HepG2 (cell line): ENCODE data around the gene TIA1. TPM values are rescaled to one million over a fixed set of nuclear protein-coding genes. Genes with fewer than 3 reads are reported as not detected.

ENCODE experiments used
- CBFB ChIP-seq: sonication (generic); formaldehyde crosslinking; IDR thresholded peaks from 2 replicates; pipeline ENCODE4 v1.4.0; 2020; ENCODE audit warnings: missing genetic modification reagents
- CBX5 ChIP-seq: sonication (generic); formaldehyde crosslinking; IDR thresholded peaks from 2 replicates; pipeline ENCODE4 v1.4.0; 2020; ENCODE audit warnings: missing genetic modification reagents, borderline replicate concordance
- HES4 ChIP-seq: sonication (generic); formaldehyde crosslinking; IDR thresholded peaks from 2 replicates; pipeline ENCODE4 v1.9.0; 2021; ENCODE audit warnings: mild to moderate bottlenecking, missing genetic modification reagents, borderline replicate concordance
- HNRNPUL1 ChIP-seq: fragments of 200-400 bp; formaldehyde crosslinking; IDR thresholded peaks from 2 replicates; pipeline ENCODE4 v1.6.1; 2017; ENCODE audit warnings: low read depth, mild to moderate bottlenecking, low read length, moderate library complexity
- MBD4 ChIP-seq: IDR thresholded peaks from 2 replicates; pipeline ENCODE4 v1.6.1; 2012; ENCODE audit warnings: low read length, inconsistent platforms, borderline replicate concordance
- MIER3 ChIP-seq: IDR thresholded peaks from 2 replicates; pipeline ENCODE4 v1.6.1; 2016; ENCODE audit warnings: missing compliant biosample characterization, borderline replicate concordance
- MTA1 ChIP-seq: sonication (generic); formaldehyde crosslinking; IDR thresholded peaks from 2 replicates; pipeline ENCODE4 v1.4.0; 2020; ENCODE audit warnings: missing genetic modification reagents, mild to moderate bottlenecking, borderline replicate concordance
- MYC ChIP-seq: sonication (generic); formaldehyde crosslinking; IDR thresholded peaks from 2 replicates; pipeline ENCODE4 v1.9.0; 2021; ENCODE audit warnings: missing genetic modification reagents, borderline replicate concordance
- PCBP2 ChIP-seq: fragments of 200-400 bp; formaldehyde crosslinking; optimal IDR thresholded peaks from 2 replicates; pipeline ENCODE3; 2018; ENCODE audit warnings: low read length, low read depth; ENCODE audit not compliant: poor library complexity, severe bottlenecking
- STAG1 ChIP-seq: sonication (generic); formaldehyde crosslinking; IDR thresholded peaks from 2 replicates; pipeline ENCODE4 v1.4.0; 2020; ENCODE audit warnings: missing genetic modification reagents
- ZBTB38 ChIP-seq: sonication (generic); formaldehyde crosslinking; IDR thresholded peaks from 2 replicates; pipeline ENCODE4 v1.5.1; 2020; ENCODE audit warnings: mild to moderate bottlenecking, missing genetic modification reagents
- ZFP62 ChIP-seq: sonication (generic); formaldehyde crosslinking; IDR thresholded peaks from 2 replicates; pipeline ENCODE4 v1.4.0; 2020; ENCODE audit warnings: missing genetic modification reagents
- ZNF143 ChIP-seq: sonication (generic); formaldehyde crosslinking; IDR thresholded peaks from 2 replicates; pipeline ENCODE4 v1.4.0; 2020; ENCODE audit warnings: missing genetic modification reagents
- ZNF30 ChIP-seq: sonication (generic); formaldehyde crosslinking; IDR thresholded peaks from 2 replicates; pipeline ENCODE4 v1.5.0; 2020; ENCODE audit warnings: mild to moderate bottlenecking, missing genetic modification reagents
- polyA plus RNA-seq, 8 experiments: library from polyadenylated mRNA; depleted of rRNA in 3 of 8; stranded (reverse) in 7 of 8; unstranded in 1 of 8; fragments of >200 nt; fragmentation: Illumina TruSeq in 4 of 8; extraction: Trizol in 4 of 8; gene quantifications; 2 replicates each; pipeline versions ENCODE4 v1.2.1 to v1.2.3, GENCODE V29; 2011 to 2016; ENCODE audit warnings: low read depth in 4 of 8, missing spikeins in 1 of 8, mixed read lengths in 1 of 8; ENCODE audit not compliant: insufficient read depth in 1 of 8
- total RNA-seq, 5 experiments: library from RNA; depleted of rRNA; stranded (reverse); fragments of >200 nt; fragmentation: Illumina TruSeq; extraction: Trizol; gene quantifications; 2 replicates each; pipeline ENCODE4 v1.2.3, GENCODE V29; 2016; ENCODE audit warnings: low read depth in 1 of 5
- TF ChIP-seq, protein P1 (sequence below): IDR thresholded peaks from 2 replicates; pipeline ENCODE4 v1.6.1; 2016; ENCODE audit warnings: mild to moderate bottlenecking, missing biosample characterization, missing genetic modification reagents
- TF ChIP-seq, protein P2 (sequence below): sonication (generic); formaldehyde crosslinking; IDR thresholded peaks from 2 replicates; pipeline ENCODE4 v1.8.0; 2022; ENCODE audit warnings: missing genetic modification reagents, mild to moderate bottlenecking, moderate library complexity, borderline replicate concordance
- TF ChIP-seq, protein P3 (sequence below): sonication (generic); formaldehyde crosslinking; IDR thresholded peaks from 2 replicates; pipeline ENCODE4 v1.8.0; 2022; ENCODE audit warnings: mild to moderate bottlenecking, missing genetic modification reagents, borderline replicate concordance
- TF ChIP-seq, protein P4 (sequence below): sonication (generic); formaldehyde crosslinking; IDR thresholded peaks from 2 replicates; pipeline ENCODE4 v1.4.0; 2020; ENCODE audit warnings: missing genetic modification reagents
- TF ChIP-seq, protein P5 (sequence below): sonication (generic); formaldehyde crosslinking; IDR thresholded peaks from 2 replicates; pipeline ENCODE4 v1.4.0; 2020; ENCODE audit warnings: missing genetic modification reagents

The TIA1 gene
- total and polyA plus RNA-seq, 2 of the 13 experiments (the other 11 are each of a cell fraction or from before 2014, with no cell fraction given), result 209 to 319 TPM

DNA sequence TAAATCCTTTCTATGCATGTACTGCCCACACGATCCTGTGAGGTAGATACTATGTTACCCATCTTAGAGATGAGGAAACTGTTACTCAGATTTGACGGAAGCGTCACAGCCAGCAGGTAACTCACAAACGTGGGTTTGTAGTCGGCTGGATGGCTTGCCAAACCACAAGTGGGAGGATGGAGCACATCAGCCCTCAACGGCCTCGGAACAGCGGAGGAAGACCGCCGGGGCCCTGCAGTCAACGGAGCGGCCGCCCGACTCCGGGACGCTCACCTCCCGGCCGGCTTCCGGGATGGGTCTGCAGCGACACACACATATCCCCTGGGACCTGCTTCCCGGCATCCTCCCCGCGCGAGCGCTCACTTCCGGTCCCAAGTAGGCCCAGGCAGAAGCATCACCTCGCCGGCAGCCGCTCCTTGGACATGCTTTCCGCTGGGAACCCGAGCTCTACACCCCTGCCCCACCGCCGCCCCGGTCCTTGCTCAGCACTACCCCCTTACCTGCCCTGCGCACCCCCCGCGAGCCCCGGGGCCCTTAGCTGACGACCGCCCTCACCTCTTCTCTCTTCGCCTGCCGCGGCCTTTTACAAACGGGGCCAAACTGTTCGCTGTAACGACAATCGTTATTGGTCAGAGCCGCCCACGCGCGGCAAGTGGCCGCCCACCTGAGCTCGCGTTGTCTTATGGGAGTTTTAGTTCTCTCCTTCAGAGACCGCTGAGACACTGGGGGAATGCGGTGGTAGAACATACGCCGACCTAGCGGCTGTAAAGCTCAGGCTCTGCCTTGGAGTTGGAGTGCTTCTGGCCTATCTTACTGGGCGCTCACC, 57.8 kb downstream of the TIA1 start, which contains the start of gene C2orf42 (continued):
- TF ChIP-seq PCBP2 (no peak), MYC (peak; percentile 73; the same call in 1 of the 2 replicates), ZNF143 (peak; percentile 93), MBD4 (no peak), STAG1 (CRISPR knock-in tag) (peak; percentile 42), HES4 (CRISPR knock-in tag) (peak; percentile 95), ZNF30 (CRISPR knock-in tag) (no peak), MTA1 (peak; percentile 80; the same call in 1 of the 2 replicates), CBX5 (peak; percentile 76; the same call in 1 of the 2 replicates), HNRNPUL1 (peak; percentile 46; the same call in 1 of the 2 replicates), ZBTB38 (CRISPR knock-in tag) (peak; percentile 80; the same call in 1 of the 2 replicates), ZFP62 (no peak), CBFB (CRISPR knock-in tag) (peak; percentile 92), MIER3 (CRISPR knock-in tag) (peak; percentile 82)
- TF ChIP-seq, protein P1, sequence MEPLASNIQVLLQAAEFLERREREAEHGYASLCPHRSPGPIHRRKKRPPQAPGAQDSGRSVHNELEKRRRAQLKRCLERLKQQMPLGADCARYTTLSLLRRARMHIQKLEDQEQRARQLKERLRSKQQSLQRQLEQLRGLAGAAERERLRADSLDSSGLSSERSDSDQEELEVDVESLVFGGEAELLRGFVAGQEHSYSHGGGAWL (CRISPR knock-in tag), result peak; percentile 93
- TF ChIP-seq, protein P2, sequence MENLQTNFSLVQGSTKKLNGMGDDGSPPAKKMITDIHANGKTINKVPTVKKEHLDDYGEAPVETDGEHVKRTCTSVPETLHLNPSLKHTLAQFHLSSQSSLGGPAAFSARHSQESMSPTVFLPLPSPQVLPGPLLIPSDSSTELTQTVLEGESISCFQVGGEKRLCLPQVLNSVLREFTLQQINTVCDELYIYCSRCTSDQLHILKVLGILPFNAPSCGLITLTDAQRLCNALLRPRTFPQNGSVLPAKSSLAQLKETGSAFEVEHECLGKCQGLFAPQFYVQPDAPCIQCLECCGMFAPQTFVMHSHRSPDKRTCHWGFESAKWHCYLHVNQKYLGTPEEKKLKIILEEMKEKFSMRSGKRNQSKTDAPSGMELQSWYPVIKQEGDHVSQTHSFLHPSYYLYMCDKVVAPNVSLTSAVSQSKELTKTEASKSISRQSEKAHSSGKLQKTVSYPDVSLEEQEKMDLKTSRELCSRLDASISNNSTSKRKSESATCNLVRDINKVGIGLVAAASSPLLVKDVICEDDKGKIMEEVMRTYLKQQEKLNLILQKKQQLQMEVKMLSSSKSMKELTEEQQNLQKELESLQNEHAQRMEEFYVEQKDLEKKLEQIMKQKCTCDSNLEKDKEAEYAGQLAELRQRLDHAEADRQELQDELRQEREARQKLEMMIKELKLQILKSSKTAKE (CRISPR knock-in tag), result no peak
- TF ChIP-seq, protein P3, sequence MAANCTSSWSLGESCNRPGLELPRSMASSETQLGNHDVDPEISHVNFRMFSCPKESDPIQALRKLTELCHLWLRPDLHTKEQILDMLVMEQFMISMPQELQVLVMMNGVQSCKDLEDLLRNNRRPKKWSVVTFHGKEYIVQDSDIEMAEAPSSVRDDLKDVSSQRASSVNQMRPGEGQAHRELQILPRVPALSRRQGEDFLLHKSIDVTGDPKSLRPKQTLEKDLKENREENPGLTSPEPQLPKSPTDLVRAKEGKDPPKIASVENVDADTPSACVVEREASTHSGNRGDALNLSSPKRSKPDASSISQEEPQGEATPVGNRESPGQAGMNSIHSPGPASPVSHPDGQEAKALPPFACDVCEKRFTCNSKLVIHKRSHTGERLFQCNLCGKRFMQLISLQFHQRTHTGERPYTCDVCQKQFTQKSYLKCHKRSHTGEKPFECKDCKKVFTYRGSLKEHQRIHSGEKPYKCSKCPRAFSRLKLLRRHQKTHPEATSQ (CRISPR knock-in tag), result no peak; the same call in 1 of the 2 replicates
- TF ChIP-seq, protein P4, sequence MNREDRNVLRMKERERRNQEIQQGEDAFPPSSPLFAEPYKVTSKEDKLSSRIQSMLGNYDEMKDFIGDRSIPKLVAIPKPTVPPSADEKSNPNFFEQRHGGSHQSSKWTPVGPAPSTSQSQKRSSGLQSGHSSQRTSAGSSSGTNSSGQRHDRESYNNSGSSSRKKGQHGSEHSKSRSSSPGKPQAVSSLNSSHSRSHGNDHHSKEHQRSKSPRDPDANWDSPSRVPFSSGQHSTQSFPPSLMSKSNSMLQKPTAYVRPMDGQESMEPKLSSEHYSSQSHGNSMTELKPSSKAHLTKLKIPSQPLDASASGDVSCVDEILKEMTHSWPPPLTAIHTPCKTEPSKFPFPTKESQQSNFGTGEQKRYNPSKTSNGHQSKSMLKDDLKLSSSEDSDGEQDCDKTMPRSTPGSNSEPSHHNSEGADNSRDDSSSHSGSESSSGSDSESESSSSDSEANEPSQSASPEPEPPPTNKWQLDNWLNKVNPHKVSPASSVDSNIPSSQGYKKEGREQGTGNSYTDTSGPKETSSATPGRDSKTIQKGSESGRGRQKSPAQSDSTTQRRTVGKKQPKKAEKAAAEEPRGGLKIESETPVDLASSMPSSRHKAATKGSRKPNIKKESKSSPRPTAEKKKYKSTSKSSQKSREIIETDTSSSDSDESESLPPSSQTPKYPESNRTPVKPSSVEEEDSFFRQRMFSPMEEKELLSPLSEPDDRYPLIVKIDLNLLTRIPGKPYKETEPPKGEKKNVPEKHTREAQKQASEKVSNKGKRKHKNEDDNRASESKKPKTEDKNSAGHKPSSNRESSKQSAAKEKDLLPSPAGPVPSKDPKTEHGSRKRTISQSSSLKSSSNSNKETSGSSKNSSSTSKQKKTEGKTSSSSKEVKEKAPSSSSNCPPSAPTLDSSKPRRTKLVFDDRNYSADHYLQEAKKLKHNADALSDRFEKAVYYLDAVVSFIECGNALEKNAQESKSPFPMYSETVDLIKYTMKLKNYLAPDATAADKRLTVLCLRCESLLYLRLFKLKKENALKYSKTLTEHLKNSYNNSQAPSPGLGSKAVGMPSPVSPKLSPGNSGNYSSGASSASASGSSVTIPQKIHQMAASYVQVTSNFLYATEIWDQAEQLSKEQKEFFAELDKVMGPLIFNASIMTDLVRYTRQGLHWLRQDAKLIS (CRISPR knock-in tag), result no peak
- TF ChIP-seq, protein P5, sequence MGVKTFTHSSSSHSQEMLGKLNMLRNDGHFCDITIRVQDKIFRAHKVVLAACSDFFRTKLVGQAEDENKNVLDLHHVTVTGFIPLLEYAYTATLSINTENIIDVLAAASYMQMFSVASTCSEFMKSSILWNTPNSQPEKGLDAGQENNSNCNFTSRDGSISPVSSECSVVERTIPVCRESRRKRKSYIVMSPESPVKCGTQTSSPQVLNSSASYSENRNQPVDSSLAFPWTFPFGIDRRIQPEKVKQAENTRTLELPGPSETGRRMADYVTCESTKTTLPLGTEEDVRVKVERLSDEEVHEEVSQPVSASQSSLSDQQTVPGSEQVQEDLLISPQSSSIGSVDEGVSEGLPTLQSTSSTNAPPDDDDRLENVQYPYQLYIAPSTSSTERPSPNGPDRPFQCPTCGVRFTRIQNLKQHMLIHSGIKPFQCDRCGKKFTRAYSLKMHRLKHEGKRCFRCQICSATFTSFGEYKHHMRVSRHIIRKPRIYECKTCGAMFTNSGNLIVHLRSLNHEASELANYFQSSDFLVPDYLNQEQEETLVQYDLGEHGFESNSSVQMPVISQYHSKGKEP (CRISPR knock-in tag), result peak; percentile 91
